K562 (cell line): ENCODE measurements around the gene FAM162B.

Experiments
- CEBPB ChIP-seq: fragments of 450-650 bp; IDR thresholded peaks from 2 replicates; pipeline ENCODE4 v1.6.1; 2016; ENCODE audit warnings: missing genetic modification characterization, missing compliant biosample characterization
- CHD4 ChIP-seq: fragments of 200-600 bp; sonication (generic); IDR thresholded peaks from 3 replicates; pipeline ENCODE4 v1.6.1; 2012; ENCODE audit warnings: low read depth, mild to moderate bottlenecking, mixed read lengths, low read length, inconsistent platforms; ENCODE audit not compliant: insufficient read depth, insufficient replicate concordance, poor library complexity, severe bottlenecking
- CTCF ChIP-seq, 3 experiments: IDR thresholded peaks in 2 of 3; conservative IDR thresholded peaks in 1 of 3; 2 replicates each; pipeline ENCODE4 v1.5.1; 2011 to 2012; ENCODE audit warnings: low read length in 3 of 3, mild to moderate bottlenecking in 3 of 3, control low read depth in 2 of 3, improper control_type of control experiment in 1 of 3, inconsistent platforms in 1 of 3, low read depth in 1 of 3, mixed read lengths in 1 of 3, moderate library complexity in 1 of 3; ENCODE audit not compliant: insufficient read depth in 2 of 3
- FOXJ3 ChIP-seq: sonication (generic); formaldehyde crosslinking; IDR thresholded peaks from 2 replicates; pipeline ENCODE4 v1.4.0; 2020; ENCODE audit warnings: mild to moderate bottlenecking, missing genetic modification reagents
- PHF21A ChIP-seq: fragments of 450-650 bp; IDR thresholded peaks from 2 replicates; pipeline ENCODE4 v1.6.1; 2017; ENCODE audit warnings: low read depth, borderline replicate concordance
- PML ChIP-seq: IDR thresholded peaks from 2 replicates; pipeline ENCODE4 v1.6.1; 2012; ENCODE audit warnings: low read length, inconsistent platforms
- RAD21 ChIP-seq, 2 experiments: fragments of 250-450 bp in 1 of 2; fragments of 450-650 bp in 1 of 2; sonication (Bioruptor Pico) in 1 of 2; formaldehyde crosslinking in 1 of 2; IDR thresholded peaks in 1 of 2; conservative IDR thresholded peaks in 1 of 2; 2 replicates each; pipeline versions ENCODE4 v1.4.0 to v1.8.0; 2020 to 2022; ENCODE audit warnings: mild to moderate bottlenecking in 2 of 2, moderate library complexity in 1 of 2
- RFX5 ChIP-seq: IDR thresholded peaks from 2 replicates; pipeline ENCODE4 v1.6.1; 2011; ENCODE audit warnings: low read depth, mild to moderate bottlenecking, improper control_type of control experiment, low read length
- SRSF3 ChIP-seq: fragments of 200-400 bp; formaldehyde crosslinking; IDR thresholded peaks from 2 replicates; pipeline ENCODE4 v1.6.1; 2016; ENCODE audit warnings: mild to moderate bottlenecking, low read length, moderate library complexity; ENCODE audit not compliant: insufficient read depth
- TCF7 ChIP-seq: sonication (generic); IDR thresholded peaks from 2 replicates; pipeline ENCODE4 v1.6.1; 2016; ENCODE audit warnings: antibody characterized with exemption, borderline replicate concordance
- TEAD2 ChIP-seq: fragments of 450-650 bp; IDR thresholded peaks from 2 replicates; pipeline ENCODE4 v1.6.1; 2016; ENCODE audit warnings: missing genetic modification characterization, control low read depth, missing compliant biosample characterization
- THRAP3 ChIP-seq: fragments of 450-650 bp; IDR thresholded peaks from 2 replicates; pipeline ENCODE4 v1.6.1; 2016; ENCODE audit warnings: mild to moderate bottlenecking, inconsistent platforms, borderline replicate concordance
- ZFX ChIP-seq: sonication (generic); formaldehyde crosslinking; IDR thresholded peaks from 2 replicates; pipeline ENCODE4 v1.8.0; 2022; ENCODE audit warnings: mild to moderate bottlenecking, missing genetic modification reagents, moderate library complexity

GRCh38 chr6:116799945-116800344 is 34.4 kb upstream of the FAM162B start:
- TF ChIP-seq CHD4: no peak
- TF ChIP-seq PHF21A: no peak
- no peak for TF ChIP-seq ZFX (CRISPR knock-in tag)
- TF ChIP-seq FOXJ3: no peak
- no peak for TF ChIP-seq CEBPB (tag)
- no peak for TF ChIP-seq RAD21 (CRISPR knock-in tag; conservative IDR thresholded peaks at IDR 0.05 in 1 of 2, IDR thresholded peaks at IDR 0.05 in 1 of 2)
- no peak for TF ChIP-seq TCF7
- no peak for TF ChIP-seq TEAD2 (tag)
- no peak for TF ChIP-seq CTCF (IDR thresholded peaks at IDR 0.05 in 2 of 3, conservative IDR thresholded peaks at IDR 0.05 in 1 of 3; ENCODE audit: insufficient read depth in 2 of 3, low read depth in 1 of 3, low read length in 3 of 3)
- TF ChIP-seq PML: no peak
- no peak for TF ChIP-seq THRAP3
- TF ChIP-seq RFX5: no peak
- no peak for TF ChIP-seq SRSF3
